ENCODE measurements around the gene KCNQ1. TPM values are rescaled to one million over a fixed set of nuclear protein-coding genes. Genes with fewer than 3 reads are reported as not detected.

KCNQ1 gene
- total and polyA plus RNA-seq, 2 experiments from 2014 or later, result 0.45 to 0.87 TPM

DNA sequence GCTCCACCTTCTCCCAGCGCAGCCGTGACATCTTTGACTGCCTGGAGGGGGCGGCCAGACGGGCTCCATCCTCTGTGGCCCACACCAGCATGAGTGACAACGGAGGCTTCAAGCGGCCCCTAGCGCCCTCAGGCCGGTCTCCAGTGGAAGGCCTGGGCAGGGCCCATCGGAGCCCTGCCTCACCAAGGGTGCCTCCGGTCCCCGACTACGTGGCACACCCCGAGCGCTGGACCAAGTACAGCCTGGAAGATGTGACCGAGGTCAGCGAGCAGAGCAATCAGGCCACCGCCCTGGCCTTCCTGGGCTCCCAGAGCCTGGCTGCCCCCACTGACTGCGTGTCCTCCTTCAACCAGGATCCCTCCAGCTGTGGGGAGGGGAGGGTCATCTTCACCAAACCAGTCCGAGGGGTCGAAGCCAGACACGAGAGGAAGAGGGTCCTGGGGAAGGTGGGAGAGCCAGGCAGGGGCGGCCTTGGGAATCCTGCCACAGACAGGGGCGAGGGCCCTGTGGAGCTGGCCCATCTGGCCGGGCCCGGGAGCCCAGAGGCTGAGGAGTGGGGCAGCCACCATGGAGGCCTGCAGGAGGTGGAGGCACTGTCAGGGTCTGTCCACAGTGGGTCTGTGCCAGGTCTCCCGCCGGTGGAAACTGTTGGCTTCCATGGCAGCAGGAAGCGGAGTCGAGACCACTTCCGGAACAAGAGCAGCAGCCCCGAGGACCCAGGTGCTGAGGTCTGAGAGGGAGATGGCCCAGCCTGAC, 41.7 kb upstream of the KCNQ1 start:
- H3K27ac ChIP-seq (ENCODE audit: low read depth), result no peak overlapping the region
- Mint-ChIP-seq H3K27ac (no peak overlapping the region), H3K4me1 (peaks cover 3% of the 10 kb centered on the region; the same call in 1 of the 3 replicates), H3K27me3 (ENCODE audit: insufficient read depth, low read depth, poor library complexity) (peaks cover 14% of the 10 kb centered on the region), H3K4me3 (no peak overlapping the region), H3K36me3 (ENCODE audit: low read depth) (peaks cover 9% of the 10 kb centered on the region; the same call in 2 of the 3 replicates), H3K9me3 (no peaks in the 10 kb centered on the region)
- H3F3A ChIP-seq (replicated peaks; ENCODE audit: low read depth), result no peaks in the 10 kb centered on the region
- TF ChIP-seq JUNB (IDR thresholded peaks at IDR 0.05; ENCODE audit: unreplicated experiment) (no peak), NANOG (IDR thresholded peaks at IDR 0.05; ENCODE audit: borderline replicate concordance) (no peak), ZNF331 (CRISPR knock-in tag; IDR thresholded peaks at IDR 0.05; ENCODE audit: low read depth) (no peak), STAT1 (IDR thresholded peaks at IDR 0.05; ENCODE audit: unreplicated experiment) (no peak), CREB1 (CRISPR knock-in tag; IDR thresholded peaks at IDR 0.05; ENCODE audit: low read depth) (no peak), POLR2AphosphoS5 (IDR thresholded peaks at IDR 0.05; ENCODE audit: low read depth) (no peak)
- H3K4me3 ChIP-seq, result no peak overlapping the region
- H3K4me2 ChIP-seq, result no peak overlapping the region
- no peak overlapping the region for H2AFZ ChIP-seq
- no peaks in the 10 kb centered on the region for H4K20me1 ChIP-seq (replicated peaks; ENCODE audit: insufficient read depth)
- DNase-seq (ENCODE audit: low spot score) (no peak), ATAC-seq (no peak)
- H3K4me1 ChIP-seq (ENCODE audit: insufficient read depth), result peaks cover 6% of the 10 kb centered on the region; the same call in 1 of the 2 replicates
- H3K79me2 ChIP-seq (replicated peaks; ENCODE audit: insufficient read depth), result peaks cover 12% of the 10 kb centered on the region
- H3K9me2 ChIP-seq (ENCODE audit: insufficient read depth), result no peaks in the 10 kb centered on the region
- H3K36me3 ChIP-seq (ENCODE audit: insufficient read depth), result no peaks in the 10 kb centered on the region; the same call in 1 of the 2 replicates
- no peaks in the 10 kb centered on the region for H3K27me3 ChIP-seq (ENCODE audit: insufficient read depth)

GRCh38 chr11:2404735-2405196, 40.0 kb upstream of the KCNQ1 start:
- no peak overlapping the region for H3K27ac Mint-ChIP-seq
- H3K27me3 ChIP-seq (ENCODE audit: insufficient read depth), result no peaks in the 10 kb centered on the region
- H3K9me3 Mint-ChIP-seq, result no peaks in the 10 kb centered on the region
- H3K4me2 ChIP-seq, result no peak overlapping the region
- peaks cover 12% of the 10 kb centered on the region for H3K79me2 ChIP-seq (replicated peaks; ENCODE audit: insufficient read depth)
- H3K4me3 Mint-ChIP-seq, result no peak overlapping the region
- peaks cover 6% of the 10 kb centered on the region; the same call in 1 of the 2 replicates for H3K4me1 ChIP-seq (ENCODE audit: insufficient read depth)
- no peaks in the 10 kb centered on the region for H4K20me1 ChIP-seq (replicated peaks; ENCODE audit: insufficient read depth)
- ATAC-seq, result no peak
- H2AFZ ChIP-seq, result no peak overlapping the region
- peaks cover 16% of the 10 kb centered on the region for H3K27me3 Mint-ChIP-seq (ENCODE audit: insufficient read depth, low read depth, poor library complexity)
- no peak overlapping the region for H3K4me3 ChIP-seq
- no peak overlapping the region for H3K27ac ChIP-seq (ENCODE audit: low read depth)
- H3K36me3 ChIP-seq (ENCODE audit: insufficient read depth), result no peaks in the 10 kb centered on the region
- H3K9me2 ChIP-seq (ENCODE audit: insufficient read depth), result no peaks in the 10 kb centered on the region
- H3K36me3 Mint-ChIP-seq (ENCODE audit: low read depth), result peaks cover 9% of the 10 kb centered on the region; the same call in 2 of the 3 replicates
- DNase-seq (ENCODE audit: low spot score), result no peak
- no peaks in the 10 kb centered on the region for H3F3A ChIP-seq (replicated peaks; ENCODE audit: low read depth)
- peaks cover 3% of the 10 kb centered on the region; the same call in 1 of the 3 replicates for H3K4me1 Mint-ChIP-seq
- TF ChIP-seq ETS1 (IDR thresholded peaks at IDR 0.05) (no peak), EZH2phosphoT487 (IDR thresholded peaks at IDR 0.05; ENCODE audit: unreplicated experiment) (no peak), ZNF114 (CRISPR knock-in tag; IDR thresholded peaks at IDR 0.05) (no peak), CREB1 (CRISPR knock-in tag; IDR thresholded peaks at IDR 0.05; ENCODE audit: low read depth) (no peak), POLR2AphosphoS5 (IDR thresholded peaks at IDR 0.05; ENCODE audit: low read depth) (no peak), STAT1 (IDR thresholded peaks at IDR 0.05; ENCODE audit: unreplicated experiment) (no peak), ZNF331 (CRISPR knock-in tag; IDR thresholded peaks at IDR 0.05; ENCODE audit: low read depth) (no peak), EZH2 (IDR thresholded peaks at IDR 0.05; ENCODE audit: low read depth, unreplicated experiment) (no peak), NANOG (IDR thresholded peaks at IDR 0.05; ENCODE audit: borderline replicate concordance) (no peak)
- TF ChIP-seq, protein P1, sequence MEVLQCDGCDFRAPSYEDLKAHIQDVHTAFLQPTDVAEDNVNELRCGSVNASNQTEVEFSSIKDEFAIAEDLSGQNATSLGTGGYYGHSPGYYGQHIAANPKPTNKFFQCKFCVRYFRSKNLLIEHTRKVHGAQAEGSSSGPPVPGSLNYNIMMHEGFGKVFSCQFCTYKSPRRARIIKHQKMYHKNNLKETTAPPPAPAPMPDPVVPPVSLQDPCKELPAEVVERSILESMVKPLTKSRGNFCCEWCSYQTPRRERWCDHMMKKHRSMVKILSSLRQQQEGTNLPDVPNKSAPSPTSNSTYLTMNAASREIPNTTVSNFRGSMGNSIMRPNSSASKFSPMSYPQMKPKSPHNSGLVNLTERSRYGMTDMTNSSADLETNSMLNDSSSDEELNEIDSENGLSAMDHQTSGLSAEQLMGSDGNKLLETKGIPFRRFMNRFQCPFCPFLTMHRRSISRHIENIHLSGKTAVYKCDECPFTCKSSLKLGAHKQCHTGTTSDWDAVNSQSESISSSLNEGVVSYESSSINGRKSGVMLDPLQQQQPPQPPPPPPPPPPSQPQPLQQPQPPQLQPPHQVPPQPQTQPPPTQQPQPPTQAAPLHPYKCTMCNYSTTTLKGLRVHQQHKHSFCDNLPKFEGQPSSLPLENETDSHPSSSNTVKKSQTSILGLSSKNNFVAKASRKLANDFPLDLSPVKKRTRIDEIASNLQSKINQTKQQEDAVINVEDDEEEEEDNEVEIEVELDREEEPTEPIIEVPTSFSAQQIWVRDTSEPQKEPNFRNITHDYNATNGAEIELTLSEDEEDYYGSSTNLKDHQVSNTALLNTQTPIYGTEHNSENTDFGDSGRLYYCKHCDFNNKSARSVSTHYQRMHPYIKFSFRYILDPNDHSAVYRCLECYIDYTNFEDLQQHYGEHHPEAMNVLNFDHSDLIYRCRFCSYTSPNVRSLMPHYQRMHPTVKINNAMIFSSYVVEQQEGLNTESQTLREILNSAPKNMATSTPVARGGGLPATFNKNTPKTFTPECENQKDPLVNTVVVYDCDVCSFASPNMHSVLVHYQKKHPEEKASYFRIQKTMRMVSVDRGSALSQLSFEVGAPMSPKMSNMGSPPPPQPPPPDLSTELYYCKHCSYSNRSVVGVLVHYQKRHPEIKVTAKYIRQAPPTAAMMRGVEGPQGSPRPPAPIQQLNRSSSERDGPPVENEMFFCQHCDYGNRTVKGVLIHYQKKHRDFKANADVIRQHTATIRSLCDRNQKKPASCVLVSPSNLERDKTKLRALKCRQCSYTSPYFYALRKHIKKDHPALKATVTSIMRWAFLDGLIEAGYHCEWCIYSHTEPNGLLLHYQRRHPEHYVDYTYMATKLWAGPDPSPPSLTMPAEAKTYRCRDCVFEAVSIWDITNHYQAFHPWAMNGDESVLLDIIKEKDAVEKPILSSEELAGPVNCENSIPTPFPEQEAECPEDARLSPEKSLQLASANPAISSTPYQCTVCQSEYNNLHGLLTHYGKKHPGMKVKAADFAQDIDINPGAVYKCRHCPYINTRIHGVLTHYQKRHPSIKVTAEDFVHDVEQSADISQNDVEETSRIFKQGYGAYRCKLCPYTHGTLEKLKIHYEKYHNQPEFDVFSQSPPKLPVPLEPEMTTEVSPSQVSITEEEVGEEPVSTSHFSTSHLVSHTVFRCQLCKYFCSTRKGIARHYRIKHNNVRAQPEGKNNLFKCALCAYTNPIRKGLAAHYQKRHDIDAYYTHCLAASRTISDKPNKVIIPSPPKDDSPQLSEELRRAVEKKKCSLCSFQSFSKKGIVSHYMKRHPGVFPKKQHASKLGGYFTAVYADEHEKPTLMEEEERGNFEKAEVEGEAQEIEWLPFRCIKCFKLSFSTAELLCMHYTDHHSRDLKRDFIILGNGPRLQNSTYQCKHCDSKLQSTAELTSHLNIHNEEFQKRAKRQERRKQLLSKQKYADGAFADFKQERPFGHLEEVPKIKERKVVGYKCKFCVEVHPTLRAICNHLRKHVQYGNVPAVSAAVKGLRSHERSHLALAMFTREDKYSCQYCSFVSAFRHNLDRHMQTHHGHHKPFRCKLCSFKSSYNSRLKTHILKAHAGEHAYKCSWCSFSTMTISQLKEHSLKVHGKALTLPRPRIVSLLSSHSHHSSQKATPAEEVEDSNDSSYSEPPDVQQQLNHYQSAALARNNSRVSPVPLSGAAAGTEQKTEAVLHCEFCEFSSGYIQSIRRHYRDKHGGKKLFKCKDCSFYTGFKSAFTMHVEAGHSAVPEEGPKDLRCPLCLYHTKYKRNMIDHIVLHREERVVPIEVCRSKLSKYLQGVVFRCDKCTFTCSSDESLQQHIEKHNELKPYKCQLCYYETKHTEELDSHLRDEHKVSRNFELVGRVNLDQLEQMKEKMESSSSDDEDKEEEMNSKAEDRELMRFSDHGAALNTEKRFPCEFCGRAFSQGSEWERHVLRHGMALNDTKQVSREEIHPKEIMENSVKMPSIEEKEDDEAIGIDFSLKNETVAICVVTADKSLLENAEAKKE (CRISPR knock-in tag; IDR thresholded peaks at IDR 0.05), result no peak

Data from GM23338 (cell line).